ENCODE measurements around the gene RNF148. TPM values are rescaled to one million over a fixed set of nuclear protein-coding genes. Genes with fewer than 3 reads are reported as not detected.
"Not testable (repeated sequence)": the region's sequence is repeated elsewhere in the genome, so short reads cannot be mapped to it uniquely, and the experiment has no call there.

The RNF148 gene
- total and polyA plus RNA-seq, 2 of the 8 experiments (the other 6 are each of a cell fraction or from before 2014, with no cell fraction given): 0.27 to 0.45 TPM

DNA sequence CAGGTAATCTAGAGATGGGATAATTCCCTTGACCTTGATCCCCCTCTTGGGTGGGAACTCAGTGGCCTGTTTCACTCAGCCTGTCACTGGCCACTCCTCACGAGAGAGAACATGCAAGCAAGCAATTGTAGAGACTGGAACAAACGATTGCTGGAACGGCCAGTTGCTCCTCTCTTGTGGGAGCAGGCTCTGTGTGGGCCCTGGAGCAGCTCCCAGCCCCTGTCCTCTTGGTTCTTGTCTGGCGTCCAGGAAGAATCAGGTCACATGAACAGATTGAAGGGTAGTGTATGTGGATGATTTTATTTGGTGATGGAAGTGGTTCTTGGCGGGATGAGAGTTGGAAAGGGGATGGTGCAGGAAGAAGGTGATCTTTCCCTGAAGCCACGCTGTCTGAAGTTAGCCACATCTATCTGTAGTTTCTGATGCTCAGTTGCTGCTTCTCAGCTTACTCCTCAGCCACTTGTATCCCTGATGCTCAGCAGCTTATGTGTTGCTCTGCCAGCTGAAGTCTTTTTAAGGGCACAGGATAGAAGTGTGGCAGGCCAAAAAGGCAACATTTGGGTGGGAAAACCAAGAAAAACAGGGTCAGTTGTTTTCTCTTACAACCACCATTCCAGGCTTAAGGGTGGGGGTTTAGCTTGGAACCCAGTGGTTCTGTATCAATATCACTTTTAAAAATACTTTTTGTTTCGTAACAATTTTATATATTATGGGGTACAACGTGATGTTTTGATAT lies 19.7 kb downstream of the RNF148 start (continued):
- TF ChIP-seq, protein P1, sequence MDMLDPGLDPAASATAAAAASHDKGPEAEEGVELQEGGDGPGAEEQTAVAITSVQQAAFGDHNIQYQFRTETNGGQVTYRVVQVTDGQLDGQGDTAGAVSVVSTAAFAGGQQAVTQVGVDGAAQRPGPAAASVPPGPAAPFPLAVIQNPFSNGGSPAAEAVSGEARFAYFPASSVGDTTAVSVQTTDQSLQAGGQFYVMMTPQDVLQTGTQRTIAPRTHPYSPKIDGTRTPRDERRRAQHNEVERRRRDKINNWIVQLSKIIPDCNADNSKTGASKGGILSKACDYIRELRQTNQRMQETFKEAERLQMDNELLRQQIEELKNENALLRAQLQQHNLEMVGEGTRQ (IDR thresholded peaks at IDR 0.05; ENCODE audit: low read length): no peak
- no peak for TF ChIP-seq BRCA1 (IDR thresholded peaks at IDR 0.05; ENCODE audit: low read depth, low read length)

- H3K23ac ChIP-seq (ENCODE audit: insufficient read length); H3K23me2 ChIP-seq (ENCODE audit: low read depth, low read length); POLR2A ChIA-PET (ENCODE audit: partially characterized antibody); H3K79me1 ChIP-seq (ENCODE audit: low read depth, low read length); H3K9ac ChIP-seq (replicated peaks in 1 of 4; ENCODE audit: extremely low read depth in 1 of 4, low read depth in 3 of 4, low read length in 3 of 4); H4K20me1 ChIP-seq (replicated peaks in 1 of 2; ENCODE audit: control insufficient read depth in 1 of 2, insufficient read depth in 2 of 2, low read length in 2 of 2); H2BK5ac ChIP-seq (ENCODE audit: low read depth, low read length); H3K9me3 ChIP-seq (ENCODE audit: insufficient read depth in 2 of 2, low read depth in 1 of 2, low read length in 1 of 2); H4K91ac ChIP-seq (replicated peaks; ENCODE audit: insufficient read length, low read length); H3K14ac ChIP-seq (ENCODE audit: insufficient read length); H3K27me3 ChIP-seq (replicated peaks in 1 of 4; ENCODE audit: control insufficient read depth in 3 of 4, extremely low read depth in 1 of 4, insufficient read depth in 3 of 4, low read length in 3 of 4); H2AK5ac ChIP-seq (ENCODE audit: low read depth, low read length); H3K18ac ChIP-seq (ENCODE audit: extremely low read depth, low read length); FAIRE-seq; DNase-seq (ENCODE audit: low read depth in 1 of 2, low spot score in 2 of 2); H3K27ac ChIP-seq (ENCODE audit: low read depth, low read length); H4K5ac ChIP-seq (ENCODE audit: insufficient read length, low read depth, low read length); H2BK12ac ChIP-seq (ENCODE audit: low read depth, low read length); H3K56ac ChIP-seq (replicated peaks; ENCODE audit: insufficient read length, low read depth, low read length); H3K36me3 ChIP-seq (ENCODE audit: control insufficient read depth in 2 of 4, insufficient read depth in 4 of 4, low read length in 3 of 4); H4K8ac ChIP-seq (ENCODE audit: extremely low read depth, insufficient read depth, low read length); CTCF ChIA-PET (ENCODE audit: partially characterized antibody); H3K4me2 ChIP-seq (ENCODE audit: insufficient read depth in 1 of 2, low read depth in 2 of 2, low read length in 2 of 2); H2AFZ ChIP-seq (ENCODE audit: low read length); H3K4ac ChIP-seq (replicated peaks; ENCODE audit: insufficient read length, low read depth, low read length); H2BK15ac ChIP-seq (ENCODE audit: low read length); H3K4me3 ChIP-seq (ENCODE audit: extremely low read depth in 1 of 4, insufficient read depth in 2 of 4, low read depth in 3 of 4, low read length in 4 of 4); H3K79me2 ChIP-seq (ENCODE audit: control insufficient read depth in 1 of 2, insufficient read depth in 2 of 2, low read length in 2 of 2); H2BK120ac ChIP-seq (replicated peaks; ENCODE audit: low read depth, low read length): not testable (repeated sequence)
- peak overlapping the region; percentile 75; the same call in 1 of the 2 replicates for H2BK20ac ChIP-seq (ENCODE audit: low read length)
- H3K4me1 ChIP-seq (replicated peaks in 1 of 4; ENCODE audit: control insufficient read depth in 3 of 4, insufficient read depth in 4 of 4, low read length in 3 of 4): peaks cover 8 to 34% (median 23%) of the 10 kb centered on the region in 4 experiments
- 93% methylated on average over 16 of the region's 16 CpGs; no CpG with 5 or more reads in 1 of the 2 experiments for WGBS, 2 experiments (ENCODE audit: extremely low coverage in 1 of 2, insufficient coverage in 1 of 2, insufficient read length in 1 of 2, insufficient replicate concordance in 2 of 2, low coverage in 1 of 2, low lambda C conversion rate in 2 of 2, missing lambda C conversion rate in 1 of 2)
Observed at GRCh38 chr7:122681186-122681585, 21.5 kb downstream of the RNF148 start.

All from H1 (cell line).